KG1 (cell line): Measurements from ENCODE around the gene GGT5.
"Not testable (repeated sequence)": the region's sequence is repeated elsewhere in the genome, so short reads cannot be mapped to it uniquely, and the experiment has no call there.

Experiments used
- DNase-seq: peaks from one replicate; lab custom pipeline; 2025; lab: John Stamatoyannopoulos, UW

GGT5 gene

DNA sequence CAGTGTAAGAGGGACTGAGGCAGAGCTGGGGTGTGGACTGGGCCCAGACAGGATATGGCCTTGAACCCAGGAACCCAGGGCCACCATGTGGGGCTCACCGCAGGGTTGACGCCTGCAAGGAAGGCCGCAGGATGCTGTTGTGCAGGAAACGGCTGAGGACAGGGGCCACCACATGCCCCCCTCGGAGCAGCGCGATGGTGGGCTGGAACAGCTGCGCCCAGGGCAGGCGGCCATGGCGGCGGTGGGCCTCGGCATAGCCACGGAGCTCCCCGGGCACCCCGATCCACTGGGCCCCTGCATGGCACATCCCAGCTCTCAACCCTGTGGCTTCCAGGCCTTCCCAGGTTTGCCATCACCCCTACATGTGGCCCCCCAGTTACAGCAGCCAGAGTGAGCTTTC, 12.2 kb downstream of the GGT5 start:
- DNase-seq = no peak

DNA sequence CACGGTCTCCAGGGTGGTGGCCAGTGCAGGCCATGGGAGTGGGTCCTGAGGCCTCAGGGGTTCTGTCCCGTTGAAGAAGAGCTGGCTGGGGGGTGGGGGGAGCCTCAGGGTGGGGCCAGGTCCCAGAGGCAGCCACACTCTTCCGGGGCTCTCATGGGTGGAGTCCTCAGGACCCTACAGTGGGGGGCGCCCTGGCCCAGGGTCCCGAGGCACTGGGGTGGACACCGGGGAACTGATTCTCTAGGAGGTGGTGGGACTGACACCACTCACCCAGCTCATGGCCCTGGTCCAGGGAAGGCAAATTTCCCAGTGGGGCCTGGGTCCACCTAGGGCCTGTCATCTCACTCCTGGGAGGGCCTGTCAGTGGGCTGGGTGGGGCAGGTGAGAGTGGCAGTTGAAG, 12.8 kb downstream of the GGT5 start:
- no peak for DNase-seq

DNA sequence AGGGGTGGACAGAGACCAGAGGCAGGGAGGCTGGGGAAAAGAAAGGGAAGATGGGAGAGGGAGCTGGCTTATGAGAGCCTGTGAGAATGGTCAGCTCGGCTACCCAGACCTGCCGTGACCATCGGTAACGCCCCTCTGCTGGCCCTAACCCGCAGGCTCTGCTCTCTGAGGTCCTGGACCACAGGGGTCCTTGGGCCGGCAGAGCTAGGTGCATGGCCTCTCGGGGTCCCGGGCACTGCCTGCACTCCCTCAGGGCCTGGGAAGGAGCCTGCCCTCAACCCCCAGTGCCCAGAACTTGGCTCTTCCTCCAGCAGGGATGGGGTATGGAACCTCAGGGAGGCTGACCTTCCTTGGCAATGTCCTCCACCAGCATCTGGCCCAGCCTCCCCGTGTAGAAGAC, 13.2 kb downstream of the GGT5 start:
- no peak for DNase-seq

DNA sequence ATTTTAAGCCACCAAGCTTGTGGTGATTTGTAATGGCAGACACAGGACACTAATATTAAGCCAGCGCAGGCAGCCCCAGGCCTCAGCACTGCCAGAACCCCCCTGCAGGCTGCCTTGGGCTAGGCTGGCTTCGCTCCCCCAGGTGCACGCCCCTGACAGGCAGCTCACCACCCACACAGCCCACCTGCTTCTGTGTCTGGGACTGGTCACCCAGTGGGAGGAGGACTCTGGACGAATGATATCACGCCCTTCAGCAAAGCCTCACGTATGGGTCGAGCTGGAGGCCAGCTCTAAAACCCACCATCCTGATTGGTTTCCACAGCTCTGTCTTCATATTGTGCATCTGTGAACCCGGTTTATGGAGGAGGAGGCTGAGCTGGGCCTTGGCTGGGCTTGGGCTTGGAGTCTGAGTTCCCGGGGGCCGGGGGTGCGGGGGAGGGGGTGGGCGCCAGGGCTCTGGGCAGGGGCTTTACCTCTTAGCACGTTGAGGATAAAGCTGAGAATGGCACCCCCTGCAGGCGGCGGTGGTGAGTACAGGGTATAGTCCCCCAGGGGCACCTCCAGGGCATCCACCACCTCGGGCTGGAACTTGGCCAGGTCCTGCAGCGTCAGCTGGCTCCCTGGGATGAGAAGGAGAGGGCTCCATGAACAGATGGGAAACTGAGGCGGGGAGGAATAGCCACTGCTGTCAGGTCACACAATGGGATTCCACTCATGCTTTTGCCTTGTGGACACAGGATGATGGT, 13.8 kb downstream of the GGT5 start:
- no peak for DNase-seq

DNA sequence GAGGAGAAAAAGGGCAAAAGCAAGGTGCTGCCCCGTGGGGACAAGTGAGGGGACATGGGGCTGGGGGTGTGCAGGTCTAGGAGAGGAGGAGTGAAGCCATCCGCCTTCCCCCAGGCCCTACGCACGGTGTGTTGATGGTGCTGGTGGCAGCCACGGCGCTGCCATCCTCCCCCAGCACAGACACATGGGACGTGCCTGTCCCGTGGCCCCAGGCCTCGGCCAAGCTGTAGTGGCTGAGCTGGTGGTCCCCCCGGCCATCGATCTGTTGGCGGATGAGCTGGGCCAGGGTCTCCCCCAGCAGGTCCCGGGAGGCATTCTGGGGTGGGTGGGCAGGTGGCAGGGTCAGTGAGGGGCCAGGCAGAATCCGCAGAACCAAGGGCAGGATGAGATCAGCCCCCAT, 18.9 kb downstream of the GGT5 start:
- no peak for DNase-seq

DNA sequence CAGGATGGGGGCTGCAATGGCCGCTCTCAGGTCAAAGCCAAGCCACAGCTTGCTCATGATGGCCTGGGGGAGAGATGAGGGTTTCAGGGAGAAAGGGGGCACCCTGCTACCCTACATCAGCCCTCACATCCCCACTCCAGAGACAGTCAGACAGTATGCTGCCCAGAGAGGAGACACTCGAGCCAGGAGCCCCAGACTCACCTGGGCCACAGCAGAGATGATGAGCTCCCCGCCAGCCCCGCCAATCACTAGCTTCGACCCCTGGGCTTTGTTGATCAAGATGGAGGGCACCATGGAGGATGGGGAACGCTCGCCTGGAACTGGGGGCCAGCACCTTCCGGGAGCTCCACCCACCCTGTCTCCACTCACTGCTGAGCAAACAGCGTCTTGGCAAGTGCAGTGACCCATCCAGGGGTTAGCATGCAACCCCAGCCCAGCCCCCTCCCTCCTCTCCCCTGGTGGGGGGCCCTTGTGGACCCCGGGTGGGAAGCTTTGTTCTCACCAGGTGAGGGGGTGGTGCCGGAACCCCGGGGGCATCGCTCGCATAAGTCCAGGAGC, 19.8 kb downstream of the GGT5 start:
- no peak for DNase-seq

DNA sequence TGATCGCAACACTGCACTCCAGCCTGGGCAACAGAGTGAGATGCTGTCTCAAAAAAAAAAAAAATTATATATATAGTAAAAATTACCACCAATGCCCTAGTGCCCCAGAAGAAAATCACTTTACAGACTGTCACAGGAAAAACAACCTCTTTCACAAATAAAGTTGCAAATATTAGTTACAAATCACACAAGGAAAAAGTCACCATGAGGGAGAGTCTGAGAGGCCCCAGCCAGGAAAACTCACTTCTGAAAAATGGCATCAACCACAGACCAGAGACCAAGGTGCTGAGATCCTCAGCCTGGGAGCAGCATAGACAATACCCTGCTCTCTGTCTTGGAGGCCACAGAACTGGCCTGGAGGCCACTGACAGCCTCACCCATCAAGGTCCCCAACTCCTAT, 20.4 kb downstream of the GGT5 start:
- no peak for DNase-seq

DNA sequence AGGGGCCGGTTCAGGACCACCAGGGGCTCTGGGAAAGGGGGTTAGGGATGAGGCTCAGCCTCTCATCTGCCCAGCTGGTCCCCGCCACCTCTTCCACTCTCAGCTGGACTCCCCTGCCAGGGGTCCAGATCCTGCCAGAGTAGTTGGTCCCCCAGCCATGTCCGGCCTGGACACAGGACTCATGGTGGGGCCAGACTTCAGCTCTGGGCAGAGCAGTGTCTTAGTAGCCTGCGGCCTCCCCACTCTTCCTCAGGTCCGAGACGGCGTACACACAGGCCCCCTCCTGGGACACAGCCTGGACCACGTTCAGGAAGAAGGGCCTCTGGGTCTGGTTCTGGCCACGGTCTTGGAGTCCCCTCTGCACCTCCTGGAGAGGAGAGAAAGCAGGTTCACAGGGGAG, 25.1 kb downstream of the GGT5 start:
- no peak for DNase-seq

DNA sequence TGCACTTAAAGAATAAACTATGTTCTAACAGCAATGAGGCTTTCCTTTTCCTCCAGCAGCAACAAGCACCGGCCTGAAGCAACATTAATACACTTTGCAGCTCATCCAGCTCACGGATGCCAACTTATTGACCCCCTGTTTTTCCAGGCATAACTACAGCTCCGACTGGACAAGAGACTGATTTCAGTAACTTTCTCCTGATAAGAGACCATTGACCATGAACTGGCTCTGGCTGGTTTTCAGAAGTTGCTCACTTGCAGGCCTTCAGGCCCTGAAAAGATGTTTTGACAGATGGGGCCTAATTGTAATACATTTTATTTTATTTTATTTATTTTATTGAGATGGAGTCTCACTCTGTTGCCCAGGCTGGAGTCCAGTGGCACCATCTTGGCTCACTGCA, 27.5 kb downstream of the GGT5 start:
- DNase-seq = no peak

DNA sequence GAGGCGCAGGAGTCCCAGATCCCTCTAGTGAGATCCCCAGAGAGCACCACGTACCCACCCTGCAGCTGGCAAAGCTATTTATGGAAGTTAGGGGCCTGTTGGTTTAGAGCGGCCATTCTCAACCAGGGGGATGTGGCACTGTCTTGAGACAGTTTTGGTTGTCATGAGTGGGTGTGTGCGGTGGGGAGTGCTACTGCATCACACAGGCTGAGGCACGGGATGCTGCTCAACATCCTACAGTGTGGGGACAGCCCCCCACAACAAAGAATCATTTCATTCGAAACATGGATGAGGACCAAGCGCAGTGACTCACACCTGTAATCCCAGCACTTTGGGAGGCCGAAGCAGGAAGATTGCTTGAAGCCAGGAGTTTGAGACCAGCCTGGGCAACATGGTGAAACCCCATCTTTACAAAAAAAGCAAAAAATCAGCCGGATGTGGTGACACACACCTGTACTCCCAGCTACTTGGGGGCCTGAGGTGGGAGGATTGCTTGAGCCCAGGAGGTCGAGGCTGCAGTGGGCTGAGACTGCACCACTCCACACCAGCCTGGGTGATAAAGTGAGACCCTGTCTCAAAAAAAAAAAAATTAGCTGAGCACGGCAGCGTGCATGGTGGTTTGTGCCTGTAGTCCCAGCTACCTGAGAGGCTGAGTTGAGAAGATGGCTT, 28.2 kb downstream of the GGT5 start:
- no peak for DNase-seq

DNA sequence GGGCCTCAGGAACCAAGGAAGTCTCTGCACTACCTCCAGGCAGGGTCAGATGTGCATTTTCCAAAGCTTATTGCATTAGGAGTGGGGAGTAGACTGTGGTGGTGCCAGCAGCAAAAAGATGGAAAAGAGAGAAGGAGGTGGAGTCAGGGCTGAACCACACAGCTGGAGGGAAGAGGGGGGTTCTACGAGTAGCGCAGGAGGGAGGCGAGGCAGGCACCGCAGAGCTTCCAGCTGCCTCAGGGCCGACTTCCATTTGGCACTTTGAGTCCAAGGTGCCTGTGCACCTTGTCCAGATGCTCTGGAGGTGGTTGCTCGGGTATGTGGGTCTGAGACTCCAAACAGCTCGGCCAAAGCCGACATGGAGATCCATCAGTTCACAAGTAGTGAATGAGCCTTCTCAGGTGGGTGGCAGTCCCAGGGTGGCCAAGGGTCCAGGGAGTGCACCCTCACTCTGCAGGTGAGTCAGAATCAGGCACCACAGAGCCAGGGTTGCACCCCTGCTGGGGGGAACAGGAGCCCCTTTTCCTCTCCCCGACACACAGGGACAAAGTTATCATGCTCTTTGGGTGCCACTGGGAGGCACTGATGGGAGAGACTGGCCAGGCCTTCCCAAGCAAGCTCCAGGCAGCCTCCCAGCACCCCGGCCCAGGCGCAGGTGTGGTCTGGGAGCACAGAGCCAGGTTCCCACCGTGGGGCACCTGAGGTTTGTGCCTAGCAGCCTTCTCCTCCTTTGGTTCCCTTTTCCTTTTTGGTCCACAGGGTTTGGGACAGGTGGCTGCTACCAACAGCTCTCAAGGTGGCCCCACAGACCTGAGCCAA, 30.2 kb downstream of the GGT5 start:
- DNase-seq = no peak

DNA sequence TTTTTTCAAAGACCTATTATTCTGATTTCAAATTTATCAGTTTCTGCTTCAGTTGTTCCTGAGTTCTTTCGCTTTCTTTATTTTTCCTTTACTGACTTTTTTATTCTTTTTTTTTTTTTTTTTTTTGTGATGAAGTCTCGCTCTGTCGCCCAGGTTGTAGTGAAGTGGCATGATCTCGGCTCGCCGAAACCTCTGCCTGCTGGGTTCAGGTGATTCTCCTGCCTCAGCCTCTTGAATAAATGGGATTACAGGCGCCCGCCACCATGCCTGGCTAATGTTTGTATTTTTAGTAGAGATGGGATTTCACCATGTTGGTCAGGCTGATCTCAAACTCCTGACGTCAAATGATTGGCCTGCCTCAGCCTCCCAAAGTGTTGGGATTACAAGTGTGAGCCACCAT, 31.8 kb downstream of the GGT5 start:
- DNase-seq = not testable (repeated sequence)

DNA sequence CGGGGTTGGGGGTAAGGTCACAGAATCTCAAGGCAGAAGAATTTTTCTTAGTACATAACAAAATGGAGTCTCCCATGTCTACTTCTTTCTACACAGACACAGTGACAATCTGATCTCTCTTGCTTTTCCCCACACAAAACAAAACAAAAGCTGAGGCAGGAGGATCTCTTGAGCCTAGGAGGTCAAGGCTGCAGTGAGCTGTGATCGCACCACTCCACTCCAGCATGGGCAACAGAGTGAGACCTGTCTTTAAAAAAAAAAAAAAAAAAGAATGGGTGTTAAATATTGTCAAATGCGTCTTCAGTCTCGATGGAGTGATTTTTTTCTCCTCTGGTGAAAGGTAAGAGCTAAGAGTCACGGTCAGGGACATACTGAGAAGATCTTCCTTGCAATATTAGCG, 33.2 kb downstream of the GGT5 start:
- DNase-seq = not testable (repeated sequence)

DNA sequence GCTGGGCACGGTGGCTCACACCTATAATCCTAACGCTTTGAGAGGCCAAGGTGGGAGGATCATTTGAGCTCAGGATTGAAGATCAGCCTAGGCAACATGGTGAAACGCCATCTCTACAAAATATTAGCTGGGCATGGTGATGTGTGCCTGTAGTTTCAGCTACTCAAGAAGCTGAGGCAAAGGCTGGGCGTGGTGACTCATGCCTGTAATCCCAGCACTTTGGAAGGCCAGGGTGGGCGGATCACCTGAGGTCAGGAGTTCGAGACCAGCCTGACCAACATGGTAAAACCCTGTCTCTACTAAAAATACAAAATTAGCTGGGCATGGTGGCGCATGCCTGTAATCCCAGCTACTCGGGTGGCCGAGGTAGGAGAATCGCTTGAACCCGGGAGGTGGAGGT, 34.5 kb downstream of the GGT5 start:
- DNase-seq = not testable (repeated sequence)

DNA sequence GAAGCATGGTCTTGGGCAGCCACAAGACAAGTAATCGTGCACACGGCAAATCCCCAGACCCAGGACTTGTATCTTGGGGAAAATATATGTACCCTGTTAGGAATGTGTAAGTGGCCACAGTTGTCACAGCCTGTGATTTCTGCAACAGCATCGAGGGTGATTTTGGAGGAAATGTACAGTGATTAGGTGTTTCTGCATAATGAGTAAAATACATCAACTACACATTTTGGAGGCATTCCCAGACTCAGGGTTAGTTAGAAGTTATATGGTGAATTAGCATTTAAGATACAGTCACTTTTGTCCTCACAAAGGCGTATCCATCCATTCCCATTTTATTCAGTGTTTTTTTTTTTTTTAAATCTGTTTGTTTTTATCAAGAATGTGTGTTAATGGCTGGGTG, 35.2 kb downstream of the GGT5 start:
- no peak for DNase-seq

DNA sequence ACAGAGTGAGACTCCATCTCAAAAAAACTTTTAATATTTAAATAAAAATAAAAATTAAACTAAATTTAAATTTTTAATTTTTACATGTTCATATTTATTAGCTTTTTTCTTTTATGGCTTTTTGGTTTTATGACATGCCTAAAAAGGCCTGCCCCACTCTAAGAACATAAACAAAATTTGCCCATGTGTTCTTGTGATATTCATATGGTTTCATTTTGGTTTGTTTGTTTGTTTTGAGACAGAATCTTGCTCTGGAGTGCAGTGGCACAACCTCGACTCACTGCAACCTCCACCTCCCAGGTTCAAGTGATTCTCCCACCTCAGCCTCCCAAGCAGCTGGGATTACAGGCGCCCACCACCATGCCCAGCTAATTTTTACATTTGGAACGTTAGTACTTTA, 35.9 kb downstream of the GGT5 start:
- no peak for DNase-seq

DNA sequence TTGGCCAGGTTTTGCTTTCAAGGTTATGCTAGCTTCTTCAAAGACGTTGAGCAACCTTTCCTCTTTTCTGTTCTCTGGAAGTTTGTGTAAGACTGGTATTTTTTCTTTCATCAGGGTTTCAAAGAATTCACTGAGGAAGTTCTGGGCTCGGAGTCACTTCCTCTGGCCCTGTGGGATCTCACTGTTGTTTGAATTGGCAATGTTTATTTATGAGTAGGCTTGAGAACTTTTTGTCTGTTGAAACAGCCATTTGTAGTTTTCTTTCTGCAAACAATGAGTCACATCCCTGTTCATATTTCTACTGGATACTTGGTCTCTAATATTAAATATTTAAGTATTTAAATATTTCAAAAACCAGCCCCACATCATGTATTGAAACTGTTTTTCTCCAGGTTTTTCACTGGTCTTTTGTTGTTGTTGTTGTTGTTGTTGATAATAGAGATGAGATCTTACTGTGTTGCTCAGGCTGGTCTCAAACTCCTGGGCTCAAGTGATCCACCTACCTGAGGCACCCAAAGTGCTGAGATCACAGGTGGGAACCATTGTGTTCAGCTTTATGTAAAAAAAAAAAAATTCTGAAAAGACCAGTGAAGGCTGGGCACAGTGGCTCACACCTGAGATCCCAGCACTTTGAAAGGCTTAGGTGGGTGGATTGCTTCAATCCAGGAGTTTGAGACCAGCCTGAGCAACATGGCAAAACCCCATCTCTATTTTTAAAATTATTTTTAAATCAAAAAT, 36.7 kb downstream of the GGT5 start:
- DNase-seq = no peak

DNA sequence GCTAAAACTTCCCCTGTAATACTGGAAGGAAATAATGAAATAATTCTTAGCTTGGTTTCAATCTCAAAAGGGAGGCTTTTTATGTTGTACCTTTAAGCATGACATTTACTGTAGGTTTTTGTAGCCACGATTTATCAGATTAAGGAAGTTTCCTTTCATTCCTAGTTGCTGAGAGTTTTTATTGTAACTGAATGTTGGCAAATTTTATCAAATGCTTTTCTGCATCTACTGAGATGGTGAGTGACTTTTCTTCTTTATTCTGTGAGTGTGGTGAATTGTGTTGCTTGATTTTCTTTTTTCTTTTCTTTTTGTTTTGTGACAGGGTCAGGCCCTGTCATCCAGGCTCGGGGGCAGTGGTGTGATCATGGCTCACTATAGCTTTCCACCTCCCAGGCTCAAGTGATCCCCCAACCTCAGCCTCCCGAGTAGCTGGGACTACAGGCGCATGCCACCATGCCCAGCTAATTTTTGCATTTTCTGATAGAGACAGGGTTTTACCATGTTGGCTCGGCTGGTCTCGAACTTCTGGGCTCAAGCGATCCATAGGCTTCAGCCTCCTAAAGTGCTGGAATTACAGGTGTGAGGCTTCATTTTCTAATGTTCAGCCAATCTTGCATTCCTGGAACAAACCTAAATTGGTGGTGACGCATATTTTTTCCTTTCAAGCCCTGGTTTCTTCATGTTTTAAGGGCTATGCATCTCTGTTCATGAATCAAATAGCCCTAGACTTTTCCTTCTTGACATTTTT, 37.4 kb downstream of the GGT5 start:
- DNase-seq = no peak

DNA sequence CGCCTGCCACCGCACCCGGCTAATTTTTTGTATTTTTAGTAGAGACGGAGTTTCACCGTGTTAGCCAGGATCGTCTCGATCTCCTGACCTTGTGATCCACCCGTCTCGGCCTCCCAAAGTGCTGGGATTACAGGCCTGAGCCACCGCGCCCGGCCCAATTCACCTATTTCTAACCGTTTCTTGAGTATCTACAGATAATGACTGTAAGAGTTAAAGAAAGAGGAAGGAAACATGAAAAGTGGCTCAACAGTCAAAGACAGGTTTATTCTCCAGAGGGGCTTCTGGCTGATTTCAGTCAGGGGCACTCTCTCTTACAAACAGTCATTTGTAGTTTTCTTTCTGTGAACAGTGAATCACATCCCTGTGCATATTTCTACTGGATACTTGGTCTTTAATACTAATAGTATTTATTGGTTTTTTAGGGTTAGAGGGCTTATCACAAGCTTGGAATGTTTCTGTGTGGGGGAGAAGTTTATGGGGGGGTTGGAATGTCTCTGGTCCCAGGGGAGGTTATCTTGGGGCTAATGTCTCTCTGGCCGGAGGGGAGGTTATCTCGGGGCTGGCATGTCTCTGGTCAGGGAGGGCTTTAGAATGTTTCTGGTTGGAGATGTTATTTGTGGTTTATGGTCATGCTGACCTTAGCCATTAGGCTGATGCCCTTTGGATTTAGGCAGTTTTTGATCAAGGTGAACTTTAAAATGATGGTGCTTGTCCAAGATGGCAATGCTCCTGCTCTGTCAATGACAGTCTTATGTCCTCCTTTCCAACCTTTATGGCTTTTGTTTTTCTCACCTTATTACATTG, 38.2 kb downstream of the GGT5 start:
- DNase-seq = not testable (repeated sequence)

DNA sequence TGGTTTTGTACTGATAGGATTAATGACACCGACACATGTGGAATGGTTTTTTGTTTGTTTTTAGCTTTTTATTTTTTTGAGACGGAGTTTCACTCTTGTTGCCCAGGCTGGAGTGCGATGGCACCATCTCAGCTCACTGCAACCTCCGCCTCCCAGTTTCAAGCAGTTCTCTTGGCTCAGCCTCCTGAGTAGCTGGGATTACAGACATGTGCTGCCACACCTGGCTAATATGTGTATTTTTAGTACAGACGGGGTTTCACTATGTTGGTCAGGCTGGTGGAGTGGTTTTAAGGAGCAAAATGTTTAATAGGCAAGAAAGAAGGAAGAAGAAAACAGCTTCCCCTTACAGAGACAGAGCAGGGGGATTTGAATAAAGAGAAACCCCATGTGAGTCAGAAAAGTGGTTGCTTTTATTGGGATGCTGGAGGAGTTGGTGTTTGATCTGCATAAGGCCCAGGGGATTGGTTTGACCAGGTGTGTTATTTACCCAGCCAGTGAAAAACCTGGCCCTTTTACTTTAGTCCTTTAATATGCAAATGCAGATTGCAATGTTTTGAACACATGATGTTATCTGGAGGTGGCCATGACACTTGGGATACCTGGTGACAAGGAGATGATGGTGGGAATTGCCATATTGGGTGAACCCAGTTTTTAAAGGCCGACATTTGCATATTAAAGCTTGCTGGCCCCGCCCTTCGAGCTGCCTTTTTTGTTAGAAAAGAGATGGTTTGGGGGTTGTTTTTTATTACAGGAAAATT, 39.3 kb downstream of the GGT5 start:
- no peak for DNase-seq
